Stimulated activated naive B cell treated with anti-CD40 and anti-IgM and Interleukin-4, amounts not matched to agents 10 μg/mL and 1 μg/mL and 100 μg/mL, for 72 hours (primary cell): Measurements from ENCODE around the gene CLEC10A.

Experiments
- ATAC-seq, 2 donors: fragments of 150-1000 bp; cut with Tn5 transposase; replicated peaks; 2 replicates each; pipeline ENCODE4 v1.10.0; 2021; ENCODE audit warnings: moderate library complexity in 1 of 2
- DNase-seq: peaks from one replicate; pipeline ENCODE4 v3.0.0; 2021
- H3K27ac Mint-ChIP-seq: one replicate; pipeline ENCODE4 v1.8.0; 2022; ENCODE audit warnings: mild to moderate bottlenecking, mixed read lengths
- H3K27me3 Mint-ChIP-seq, 2 donors: one replicate each; pipeline ENCODE4 v1.8.0; 2022; ENCODE audit warnings: mixed read lengths in 2 of 2
- H3K36me3 Mint-ChIP-seq, 2 donors: one replicate each; pipeline ENCODE4 v1.8.0; 2022; ENCODE audit warnings: mixed read lengths in 2 of 2, mild to moderate bottlenecking in 1 of 2
- H3K4me1 Mint-ChIP-seq, 2 donors: one replicate each; pipeline ENCODE4 v1.8.0; 2022; ENCODE audit warnings: mixed read lengths in 2 of 2, mild to moderate bottlenecking in 1 of 2
- H3K4me3 Mint-ChIP-seq, 2 donors: one replicate each; pipeline ENCODE4 v1.8.0; 2022; ENCODE audit warnings: mild to moderate bottlenecking in 2 of 2, mixed read lengths in 2 of 2, moderate library complexity in 1 of 2
- H3K9me3 Mint-ChIP-seq, 2 donors: one replicate each; pipeline ENCODE4 v1.8.0; 2022; ENCODE audit warnings: mixed read lengths in 2 of 2, mild to moderate bottlenecking in 1 of 2

Gene CLEC10A

DNA sequence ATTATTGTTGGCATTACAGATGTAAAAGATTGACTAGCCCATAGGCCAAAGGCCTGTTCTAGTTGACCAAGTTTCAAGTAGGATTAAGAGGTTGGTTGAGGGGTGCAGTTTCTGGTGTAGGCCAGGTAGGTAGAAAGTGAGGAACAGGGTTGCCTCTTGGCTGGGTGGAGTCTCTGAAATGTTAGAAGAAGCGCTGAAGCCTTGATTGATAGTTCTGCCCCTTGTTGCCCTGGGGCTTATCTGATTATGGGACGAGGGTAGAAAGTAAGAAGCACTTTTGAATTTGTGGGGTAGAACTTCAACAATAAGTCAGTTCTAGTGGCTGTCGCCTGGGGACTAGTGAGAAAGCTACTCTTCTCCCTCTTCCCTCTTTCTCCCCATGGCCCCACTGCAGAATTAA is 51.0 kb downstream of the CLEC10A start:
- DNase-seq (no peak), ATAC-seq (no peak)
- H3K27me3 Mint-ChIP-seq: no peaks in the 10 kb centered on the region
- peaks cover 3 to 7% of the 10 kb centered on the region in 2 donors for H3K9me3 Mint-ChIP-seq
- H3K27ac Mint-ChIP-seq: peak overlapping the region; percentile 82
- H3K36me3 Mint-ChIP-seq: peaks cover 0 to 4% of the 10 kb centered on the region in 2 donors
- H3K4me1 Mint-ChIP-seq: peaks cover 23 to 28% of the 10 kb centered on the region in 2 donors
- H3K4me3 Mint-ChIP-seq: no peak overlapping the region

DNA sequence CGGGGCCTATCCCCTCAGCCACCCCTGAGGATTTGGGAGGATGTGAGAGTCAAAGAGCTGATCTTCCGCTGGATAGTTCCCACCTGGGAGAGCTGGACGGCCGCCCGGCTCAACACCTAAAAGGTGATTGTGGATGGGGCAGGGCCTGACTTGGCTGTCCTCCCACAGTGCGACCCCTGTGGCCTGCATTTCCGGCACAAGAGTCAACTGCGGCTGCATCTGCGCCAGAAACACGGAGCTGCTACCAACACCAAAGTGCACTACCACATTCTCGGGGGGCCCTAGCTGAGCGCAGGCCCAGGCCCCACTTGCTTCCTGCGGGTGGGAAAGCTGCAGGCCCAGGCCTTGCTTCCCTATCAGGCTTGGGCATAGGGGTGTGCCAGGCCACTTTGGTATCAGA is 52.7 kb downstream of the CLEC10A start:
- no peak overlapping the region for H3K27ac Mint-ChIP-seq
- H3K4me3 Mint-ChIP-seq: no peak overlapping the region
- H3K9me3 Mint-ChIP-seq: peaks cover 7% of the 10 kb centered on the region in 2 donors
- H3K27me3 Mint-ChIP-seq: peaks cover 0 to 5% of the 10 kb centered on the region in 2 donors
- no peak for ATAC-seq
- peaks cover 0 to 4% of the 10 kb centered on the region in 2 donors for H3K36me3 Mint-ChIP-seq
- H3K4me1 Mint-ChIP-seq: peaks cover 32 to 37% of the 10 kb centered on the region in 2 donors
- DNase-seq: no peak

GRCh38 chr17:7026471-7027115 is 53.5 kb downstream of the CLEC10A start:
- ATAC-seq (no peak), DNase-seq (no peak)
- peaks cover 0 to 5% of the 10 kb centered on the region in 2 donors for H3K27me3 Mint-ChIP-seq
- peaks cover 0 to 4% of the 10 kb centered on the region in 2 donors for H3K36me3 Mint-ChIP-seq
- no peak overlapping the region for H3K27ac Mint-ChIP-seq
- H3K4me3 Mint-ChIP-seq: no peak overlapping the region
- H3K4me1 Mint-ChIP-seq: peaks cover 35 to 42% of the 10 kb centered on the region in 2 donors
- peaks cover 7% of the 10 kb centered on the region in 2 donors for H3K9me3 Mint-ChIP-seq

GRCh38 chr17:7025245-7025644 is 54.8 kb downstream of the CLEC10A start:
- Mint-ChIP-seq H3K27me3 (peaks cover 0 to 5% of the 10 kb centered on the region in 2 donors), H3K4me1 (peaks cover 38 to 45% of the 10 kb centered on the region in 2 donors), H3K27ac (no peak overlapping the region), H3K9me3 (peaks cover 7% of the 10 kb centered on the region in 2 donors), H3K4me3 (no peak overlapping the region), H3K36me3 (peaks cover 0 to 4% of the 10 kb centered on the region in 2 donors)
- DNase-seq: no peak
- no peak for ATAC-seq
